Parathyroid adenoma (tissue), 2 donors: ENCODE results near the gene TOB2.
A peak's percentile ranks its signal among the peaks of the same experiment; 100 is the strongest.

Source experiments
- H2AFZ ChIP-seq: fragments of 300-600 bp; sonication (generic); one replicate; pipeline ENCODE4 v1.7.0; 2017; ENCODE audit warnings: antibody characterized with exemption, mild to moderate bottlenecking
- H3K27ac ChIP-seq: fragments of 300-600 bp; sonication (generic); one replicate; pipeline ENCODE4 v1.7.0; 2017
- H3K27me3 ChIP-seq: fragments of 300-600 bp; sonication (generic); one replicate; pipeline ENCODE4 v1.7.0; 2017; ENCODE audit warnings: low read length; ENCODE audit not compliant: control insufficient read depth, insufficient read depth
- H3K36me3 ChIP-seq: fragments of 300-600 bp; sonication (generic); one replicate; pipeline ENCODE4 v1.7.0; 2017; ENCODE audit warnings: low read length; ENCODE audit not compliant: control insufficient read depth, insufficient read depth
- H3K4me1 ChIP-seq: fragments of 300-600 bp; sonication (generic); one replicate; pipeline ENCODE4 v1.7.0; 2017; ENCODE audit warnings: control low read depth
- H3K4me2 ChIP-seq: fragments of 300-600 bp; sonication (generic); one replicate; pipeline ENCODE4 v1.7.0; 2017; ENCODE audit warnings: low read length
- H3K4me3 ChIP-seq: fragments of 300-600 bp; sonication (generic); one replicate; pipeline ENCODE4 v1.7.0; 2017; ENCODE audit warnings: low read depth, low read length
- H3K79me2 ChIP-seq: fragments of 300-600 bp; sonication (generic); one replicate; pipeline ENCODE4 v1.7.0; 2017; ENCODE audit warnings: control low read depth
- H3K9ac ChIP-seq: fragments of 300-600 bp; sonication (generic); one replicate; pipeline ENCODE4 v1.7.0; 2017; ENCODE audit warnings: mild to moderate bottlenecking
- H3K9me3 ChIP-seq: fragments of 300-600 bp; sonication (generic); one replicate; pipeline ENCODE4 v1.7.0; 2017; ENCODE audit warnings: low read length; ENCODE audit not compliant: control insufficient read depth
- CTCF ChIP-seq: fragments of 300-600 bp; sonication (generic); IDR thresholded peaks from one replicate; pipeline ENCODE4 v1.7.0; 2017; ENCODE audit warnings: antibody characterized with exemption, mild to moderate bottlenecking
- donor health status: primary hyperparathyroidism.

The TOB2 gene

GRCh38 chr22:41487037-41487935, 40.7 kb upstream of the TOB2 start:
- Histone ChIP-seq H3K9me3 (no peaks in the 10 kb centered on the region), H3K9ac (no peak overlapping the region), H3K79me2 (peaks cover 20% of the 10 kb centered on the region), H3K27ac (peak overlapping the region; percentile 79), H3K4me3 (no peak overlapping the region), H2AFZ (no peak overlapping the region), H3K36me3 (no peaks in the 10 kb centered on the region), H3K4me1 (peaks cover 31% of the 10 kb centered on the region), H3K4me2 (peak overlapping the region; percentile 36), H3K27me3 (no peaks in the 10 kb centered on the region)
- no peak for TF ChIP-seq CTCF

GRCh38 chr22:41485033-41485432, 38.4 kb upstream of the TOB2 start:
- H3K4me1 ChIP-seq: peaks cover 35% of the 10 kb centered on the region
- no peak overlapping the region for H3K4me3 ChIP-seq
- no peaks in the 10 kb centered on the region for H3K9me3 ChIP-seq
- H3K79me2 ChIP-seq: peaks cover 37% of the 10 kb centered on the region
- no peak for TF ChIP-seq CTCF
- no peak overlapping the region for H3K27ac ChIP-seq
- no peak overlapping the region for H3K9ac ChIP-seq
- no peaks in the 10 kb centered on the region for H3K36me3 ChIP-seq
- H3K4me2 ChIP-seq: no peak overlapping the region
- no peak overlapping the region for H2AFZ ChIP-seq
- no peaks in the 10 kb centered on the region for H3K27me3 ChIP-seq

GRCh38 chr22:41482319-41482935, 35.8 kb upstream of the TOB2 start:
- Histone ChIP-seq H3K9me3 (no peaks in the 10 kb centered on the region), H3K27ac (no peak overlapping the region), H3K4me1 (peaks cover 28% of the 10 kb centered on the region), H3K36me3 (no peaks in the 10 kb centered on the region), H3K9ac (no peak overlapping the region), H3K4me2 (no peak overlapping the region), H3K4me3 (no peak overlapping the region), H2AFZ (no peak overlapping the region), H3K79me2 (peaks cover 62% of the 10 kb centered on the region), H3K27me3 (no peaks in the 10 kb centered on the region)
- TF ChIP-seq CTCF: no peak

GRCh38 chr22:41481925-41482318, 35.3 kb upstream of the TOB2 start:
- Histone ChIP-seq H3K9me3 (no peaks in the 10 kb centered on the region), H2AFZ (no peak overlapping the region), H3K9ac (no peak overlapping the region), H3K4me2 (no peak overlapping the region), H3K27me3 (no peaks in the 10 kb centered on the region), H3K79me2 (peaks cover 65% of the 10 kb centered on the region), H3K4me3 (no peak overlapping the region), H3K4me1 (peaks cover 22% of the 10 kb centered on the region), H3K27ac (peak overlapping the region; percentile 15), H3K36me3 (no peaks in the 10 kb centered on the region)
- no peak for TF ChIP-seq CTCF
